Body of pancreas (tissue), 4 donors: ENCODE data around the gene REG1A.

ENCODE experiments used
- POLR2A ChIP-seq, 3 donors: fragments of 450-650 bp; IDR thresholded peaks; one replicate each; pipeline ENCODE4 v1.6.1; 2016; ENCODE audit warnings: antibody characterized with exemption in 3 of 3, mild to moderate bottlenecking in 2 of 3
- TF ChIP-seq, protein P1 (sequence below), 7 experiments: fragments of 450-650 bp in 4 of 7; fragments of 200-600 bp in 3 of 7; sonication (generic) in 3 of 7; IDR thresholded peaks; one replicate each; pipeline ENCODE4 v1.5.1; 2016 to 2019; ENCODE audit warnings: antibody characterized with exemption in 7 of 7

GRCh38 chr2:79125721-79125985 lies 5.4 kb downstream of the REG1A start:
- TF ChIP-seq, protein P1, sequence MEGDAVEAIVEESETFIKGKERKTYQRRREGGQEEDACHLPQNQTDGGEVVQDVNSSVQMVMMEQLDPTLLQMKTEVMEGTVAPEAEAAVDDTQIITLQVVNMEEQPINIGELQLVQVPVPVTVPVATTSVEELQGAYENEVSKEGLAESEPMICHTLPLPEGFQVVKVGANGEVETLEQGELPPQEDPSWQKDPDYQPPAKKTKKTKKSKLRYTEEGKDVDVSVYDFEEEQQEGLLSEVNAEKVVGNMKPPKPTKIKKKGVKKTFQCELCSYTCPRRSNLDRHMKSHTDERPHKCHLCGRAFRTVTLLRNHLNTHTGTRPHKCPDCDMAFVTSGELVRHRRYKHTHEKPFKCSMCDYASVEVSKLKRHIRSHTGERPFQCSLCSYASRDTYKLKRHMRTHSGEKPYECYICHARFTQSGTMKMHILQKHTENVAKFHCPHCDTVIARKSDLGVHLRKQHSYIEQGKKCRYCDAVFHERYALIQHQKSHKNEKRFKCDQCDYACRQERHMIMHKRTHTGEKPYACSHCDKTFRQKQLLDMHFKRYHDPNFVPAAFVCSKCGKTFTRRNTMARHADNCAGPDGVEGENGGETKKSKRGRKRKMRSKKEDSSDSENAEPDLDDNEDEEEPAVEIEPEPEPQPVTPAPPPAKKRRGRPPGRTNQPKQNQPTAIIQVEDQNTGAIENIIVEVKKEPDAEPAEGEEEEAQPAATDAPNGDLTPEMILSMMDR (IDR thresholded peaks at IDR 0.05): no peak
- no peak for TF ChIP-seq POLR2A (IDR thresholded peaks at IDR 0.05)
